ENCODE data around the gene AATF.

- TF ChIP-seq CTCF (IDR thresholded peaks at IDR 0.05) (no peak), POLR2A (IDR thresholded peaks at IDR 0.05) (no peak)
These were observed 6.1 kb upstream of the AATF start for GRCh38 chr17:36942631-36943125.
